HG02970 (cell line): ENCODE data around the gene GSTM2.

ENCODE experiments used
- ATAC-seq: cut with Tn5 transposase; IDR thresholded peaks from one replicate; pipeline ENCODE4 v1.9.1; 2021; ENCODE audit warnings: mild to moderate bottlenecking, moderate library complexity, moderate number of reproducible peaks; ENCODE audit not compliant: unreplicated experiment, low FRiP score

Gene GSTM2

GRCh38 chr1:109629372-109630030 is 38.4 kb upstream of the GSTM2 start:
- no peak for ATAC-seq

GRCh38 chr1:109630081-109630897 is 37.6 kb upstream of the GSTM2 start:
- no peak for ATAC-seq

GRCh38 chr1:109630898-109631512 is 36.9 kb upstream of the GSTM2 start:
- no peak for ATAC-seq

GRCh38 chr1:109631513-109632505 is 36.0 kb upstream of the GSTM2 start:
- no peak for ATAC-seq

GRCh38 chr1:109632671-109633346 is 35.0 kb upstream of the GSTM2 start:
- ATAC-seq: no peak

GRCh38 chr1:109634292-109634691 is 33.6 kb upstream of the GSTM2 start:
- no peak for ATAC-seq

GRCh38 chr1:109634771-109635750 is 32.8 kb upstream of the GSTM2 start:
- ATAC-seq: no peak

GRCh38 chr1:109635862-109636200 is 32.0 kb upstream of the GSTM2 start:
- no peak for ATAC-seq

GRCh38 chr1:109636201-109636952 is 31.5 kb upstream of the GSTM2 start:
- ATAC-seq: no peak

- ATAC-seq: no peak
Observed at GRCh38 chr1:109637446-109637845, 30.4 kb upstream of the GSTM2 start.

- ATAC-seq: no peak
Observed at GRCh38 chr1:109639063-109639840, 28.6 kb upstream of the GSTM2 start.

GRCh38 chr1:109639841-109640184 is 28.0 kb upstream of the GSTM2 start:
- ATAC-seq: no peak

- ATAC-seq: no peak
Observed at GRCh38 chr1:109640285-109640865, 27.5 kb upstream of the GSTM2 start.

GRCh38 chr1:109641078-109641740 is 26.6 kb upstream of the GSTM2 start:
- ATAC-seq: no peak

GRCh38 chr1:109641861-109642260 is 26.0 kb upstream of the GSTM2 start:
- ATAC-seq: no peak

- no peak for ATAC-seq
Observed at GRCh38 chr1:109642626-109643025, 25.2 kb upstream of the GSTM2 start.
